MV-4-11 (cell line): ENCODE results near the gene AFTPH.

Experiments
- DNase-seq: peaks from one replicate; lab custom pipeline; 2025; lab: John Stamatoyannopoulos, UW

Gene AFTPH

DNA sequence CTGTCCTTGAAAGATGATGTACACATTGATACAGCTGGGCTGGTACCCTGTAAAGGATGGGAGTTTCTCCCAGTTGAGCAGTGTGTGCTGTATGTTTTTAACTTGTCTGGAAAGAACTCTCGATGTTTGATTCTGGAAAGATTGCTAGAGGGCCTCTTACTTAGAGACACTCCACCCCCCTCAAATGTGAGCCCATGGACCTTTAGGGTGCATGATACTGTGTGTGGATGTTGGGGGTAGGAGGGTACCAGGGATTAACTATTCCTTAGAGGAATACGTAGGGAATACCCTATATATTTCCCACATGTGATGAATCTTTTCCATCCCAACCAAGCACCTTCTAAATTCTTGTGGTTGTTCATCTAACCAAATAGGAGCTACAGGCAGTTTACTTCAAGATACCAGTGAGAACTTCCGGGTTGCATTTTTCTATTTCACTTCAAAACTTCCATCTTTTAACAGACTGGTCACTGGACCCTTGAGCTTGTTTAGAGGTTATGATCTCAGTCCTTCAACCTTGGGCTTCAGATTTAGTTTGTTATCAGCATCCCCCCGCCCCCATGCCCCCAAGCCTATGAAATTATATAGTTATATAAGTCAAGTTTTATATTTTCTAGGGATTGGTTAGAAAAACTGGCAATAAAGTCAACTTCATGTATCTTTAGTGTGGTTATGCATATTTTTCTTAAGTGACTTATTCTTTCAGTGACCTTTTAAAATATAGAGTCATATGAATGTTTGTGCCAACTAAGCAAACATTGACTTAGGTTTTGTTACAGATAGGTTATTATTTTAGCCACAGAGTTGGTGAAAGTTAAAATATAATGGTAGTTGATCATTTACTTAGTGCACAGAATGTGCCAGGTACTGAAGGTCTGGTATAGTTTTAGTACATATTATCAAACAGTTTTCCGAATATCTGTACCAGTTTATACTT lies 18.2 kb downstream of the AFTPH start:
- no peak for DNase-seq

- DNase-seq = no peak
These were observed 19.0 kb downstream of the AFTPH start for GRCh38 chr2:64543008-64543697.

DNA sequence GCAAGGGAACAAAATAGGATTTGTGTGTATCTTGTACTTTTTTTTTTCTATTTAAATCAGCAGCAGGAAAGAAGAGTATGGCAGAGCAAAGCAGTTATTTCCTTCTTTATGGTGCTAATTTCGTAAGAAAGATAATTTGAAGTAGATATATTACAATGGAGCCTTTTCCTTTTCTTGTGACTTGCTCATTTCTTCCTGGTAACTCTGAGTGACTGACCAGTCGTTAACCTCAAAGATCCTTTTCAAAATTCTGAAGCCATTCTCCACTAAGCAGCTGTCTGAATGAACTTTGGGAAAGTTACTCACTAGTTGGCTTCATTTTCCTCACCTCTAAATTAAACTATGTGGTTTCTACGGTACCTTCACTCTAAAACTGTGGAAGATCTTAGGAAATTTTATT lies 24.6 kb downstream of the AFTPH start:
- DNase-seq = peak; percentile 49

- DNase-seq = no peak
These were observed 25.9 kb downstream of the AFTPH start for GRCh38 chr2:64550042-64550441.

DNA sequence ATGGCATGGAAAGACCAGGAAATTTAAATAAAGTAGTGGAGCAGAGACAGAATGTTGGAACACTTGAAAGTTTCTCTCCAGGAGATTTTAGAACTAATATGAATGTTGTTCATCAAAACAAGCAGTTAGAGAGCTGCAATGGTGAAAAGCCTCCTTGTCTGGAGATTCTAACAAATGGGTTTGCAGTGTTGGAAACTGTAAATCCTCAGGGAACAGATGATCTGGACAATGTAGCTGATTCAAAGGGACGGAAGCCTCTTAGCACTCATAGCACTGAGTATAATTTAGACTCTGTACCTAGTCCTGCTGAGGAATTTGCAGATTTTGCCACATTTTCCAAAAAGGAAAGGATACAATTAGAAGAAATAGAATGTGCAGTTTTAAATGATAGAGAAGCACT lies 27.7 kb downstream of the AFTPH start:
- no peak for DNase-seq

DNA sequence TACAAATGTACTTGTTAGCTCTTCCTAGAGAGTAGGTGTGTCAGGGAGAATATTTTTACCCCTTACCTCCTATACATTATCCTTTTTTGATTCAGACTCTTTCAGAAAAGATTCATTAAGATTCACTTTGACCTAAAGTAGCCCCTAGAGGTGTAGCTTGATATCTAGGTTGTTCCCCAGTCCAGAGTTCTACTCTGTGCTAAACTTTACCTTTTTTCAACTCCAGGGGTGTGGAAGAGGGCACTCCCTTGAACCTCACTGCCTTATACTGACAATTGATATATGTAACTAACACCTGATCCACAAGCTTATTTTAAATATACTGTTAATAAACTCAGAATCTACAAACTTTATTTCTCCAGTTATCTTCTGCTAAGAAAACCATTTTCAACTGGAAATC lies 30.0 kb downstream of the AFTPH start:
- DNase-seq = no peak

DNA sequence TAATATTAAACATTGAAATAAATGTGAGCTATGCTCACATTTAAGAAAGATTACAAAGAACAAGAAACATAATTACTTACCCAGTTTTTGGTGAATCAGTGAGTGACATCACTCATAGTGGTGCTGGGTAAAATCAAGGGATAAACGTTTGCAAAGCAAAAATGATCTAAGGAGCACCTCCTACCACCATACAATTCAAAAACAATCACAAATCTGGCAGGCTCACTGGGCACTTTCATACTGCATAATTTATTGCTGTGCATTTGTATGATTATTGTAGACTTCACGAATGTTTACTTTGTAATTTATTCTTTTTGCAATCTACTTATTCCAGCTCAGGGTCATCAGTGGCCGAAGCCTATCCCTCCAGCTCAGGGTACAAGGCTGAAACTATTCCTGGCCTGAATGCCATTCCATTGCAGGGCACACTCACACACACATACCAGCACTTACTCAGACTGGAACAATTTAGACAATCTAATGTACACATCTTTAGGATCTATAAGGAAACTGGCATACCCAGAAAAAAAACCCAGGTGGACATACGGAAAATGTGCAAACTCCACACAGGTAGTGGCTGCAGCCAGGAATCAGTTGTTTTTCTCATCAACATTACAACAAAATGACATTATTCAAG lies 34.4 kb downstream of the AFTPH start:
- no peak for DNase-seq

DNA sequence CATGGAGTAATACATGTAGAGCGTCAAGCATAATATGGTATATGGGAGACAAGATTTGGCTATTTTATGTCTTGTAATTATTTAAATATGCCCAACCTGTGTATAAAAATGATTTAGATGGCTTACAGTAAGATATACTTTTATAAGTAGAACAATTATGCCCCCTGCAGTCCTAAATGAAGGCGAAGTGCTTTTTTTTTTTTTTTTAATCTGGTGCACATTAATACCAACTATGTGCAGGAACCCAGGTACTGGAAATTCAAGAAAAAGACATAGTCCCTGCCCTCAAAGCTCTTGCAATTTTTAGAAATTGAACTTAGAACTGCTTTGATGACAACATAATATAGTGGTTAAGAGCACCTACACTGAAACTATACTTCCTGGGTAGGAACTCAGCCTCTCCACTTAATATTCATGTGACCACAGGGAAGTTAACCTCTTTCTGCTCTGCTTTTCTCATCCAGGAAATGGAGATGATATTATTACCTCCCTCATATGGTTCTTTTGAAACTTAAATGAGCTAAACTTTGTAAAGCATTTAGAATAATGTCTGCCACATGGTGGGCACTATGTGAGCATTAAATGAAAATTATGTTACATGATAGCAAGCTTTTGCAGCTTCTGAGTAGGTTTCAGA lies 38.1 kb downstream of the AFTPH start:
- DNase-seq = peak; percentile 30

- no peak for DNase-seq
These were observed 39.4 kb downstream of the AFTPH start for GRCh38 chr2:64563436-64563938.

GRCh38 chr2:64565949-64566710 lies 42.0 kb downstream of the AFTPH start:
- DNase-seq = no peak

GRCh38 chr2:64567473-64567872 lies 43.3 kb downstream of the AFTPH start:
- no peak for DNase-seq

DNA sequence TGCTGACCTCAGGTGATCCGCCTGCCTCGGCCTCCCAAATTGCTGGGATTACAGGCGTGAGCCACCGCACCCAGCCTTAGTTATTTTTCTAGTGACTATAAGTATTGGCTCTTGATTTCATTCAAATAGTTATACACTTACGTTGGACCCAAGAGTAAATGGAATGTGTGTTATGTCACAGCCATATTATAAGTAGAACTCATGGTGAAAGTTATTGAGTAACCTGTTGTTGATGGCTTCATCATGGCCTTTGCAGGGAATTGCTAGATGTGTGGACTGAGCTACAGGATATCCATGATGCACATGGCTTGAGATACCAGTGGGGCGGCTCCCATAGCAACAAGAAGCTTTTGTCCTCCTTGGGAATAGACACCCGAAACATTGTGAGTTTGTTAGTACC lies 44.7 kb downstream of the AFTPH start:
- no peak for DNase-seq

DNA sequence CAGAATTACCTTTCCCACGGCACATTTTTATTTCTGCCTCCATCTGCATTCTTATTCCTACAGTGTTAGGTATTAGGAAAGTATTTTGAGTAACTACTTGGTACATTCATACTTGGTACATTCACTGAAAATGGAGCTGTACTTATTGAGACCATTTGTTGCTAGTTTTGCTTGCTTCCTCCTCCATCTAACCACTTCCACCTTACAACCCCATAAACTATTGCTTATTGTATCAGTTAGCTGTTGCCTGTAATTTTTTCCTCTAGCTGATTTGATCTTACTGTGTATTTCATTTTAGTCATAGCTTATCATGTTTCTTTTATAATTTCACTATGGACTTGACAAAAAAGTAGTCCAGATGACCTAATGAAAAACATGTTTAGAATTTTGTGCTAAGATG lies 50.7 kb downstream of the AFTPH start:
- peak; percentile 24 for DNase-seq

DNA sequence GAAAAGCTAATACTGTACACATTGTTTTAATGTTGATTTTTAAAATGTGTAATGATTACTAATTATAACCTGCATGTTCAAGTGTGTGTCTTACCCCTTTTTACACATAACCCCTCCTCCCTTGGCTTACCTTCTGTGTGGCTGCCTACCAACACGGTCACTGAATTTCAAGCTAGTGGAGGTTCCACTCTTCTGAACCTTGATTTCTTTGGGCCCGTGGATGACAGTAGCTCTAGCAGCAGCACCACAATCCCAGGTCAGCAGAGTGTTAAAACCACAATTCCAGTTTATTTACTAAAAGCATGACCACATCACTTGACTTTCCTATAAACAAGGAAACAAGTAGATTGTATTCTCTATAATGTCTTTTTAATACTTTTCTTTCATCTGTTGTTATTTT lies 56.9 kb downstream of the AFTPH start:
- DNase-seq = no peak

DNA sequence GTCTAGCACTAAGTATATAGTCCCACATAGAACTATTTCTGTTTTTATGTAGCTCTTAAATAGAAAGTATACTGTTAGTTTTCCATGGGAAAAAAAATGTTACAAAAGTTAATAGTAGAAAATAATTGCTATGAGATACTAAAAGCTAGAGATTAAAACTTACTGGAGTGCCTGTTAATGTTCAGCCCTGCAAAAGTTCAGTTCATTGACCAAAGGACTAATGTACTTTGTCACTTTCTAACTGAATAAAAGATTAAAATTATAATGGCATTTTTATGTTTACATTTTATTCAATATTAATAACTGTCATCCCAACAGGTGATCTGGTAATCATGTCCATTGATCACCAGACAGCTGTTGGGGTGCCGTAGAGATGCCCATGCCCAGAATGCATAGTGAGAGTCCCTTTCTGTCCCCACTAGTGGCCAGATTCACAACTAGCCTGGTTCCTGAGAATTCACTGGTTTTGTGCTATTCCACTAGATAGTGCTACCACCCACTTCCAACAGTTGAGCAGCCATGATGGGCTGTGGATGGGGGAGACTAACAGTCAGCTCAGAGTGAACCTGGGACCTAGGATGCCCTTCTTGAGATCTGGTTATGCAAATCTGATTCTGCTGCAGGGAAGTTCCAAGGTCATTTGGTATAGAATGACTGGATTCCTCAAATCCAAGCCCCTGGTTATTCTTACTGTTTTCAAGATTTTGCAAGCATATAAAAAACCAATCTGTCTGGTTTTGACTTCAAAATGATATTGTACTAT lies 57.8 kb downstream of the AFTPH start:
- DNase-seq = no peak

- no peak for DNase-seq
These were observed 58.7 kb downstream of the AFTPH start for GRCh38 chr2:64582774-64583340.

DNA sequence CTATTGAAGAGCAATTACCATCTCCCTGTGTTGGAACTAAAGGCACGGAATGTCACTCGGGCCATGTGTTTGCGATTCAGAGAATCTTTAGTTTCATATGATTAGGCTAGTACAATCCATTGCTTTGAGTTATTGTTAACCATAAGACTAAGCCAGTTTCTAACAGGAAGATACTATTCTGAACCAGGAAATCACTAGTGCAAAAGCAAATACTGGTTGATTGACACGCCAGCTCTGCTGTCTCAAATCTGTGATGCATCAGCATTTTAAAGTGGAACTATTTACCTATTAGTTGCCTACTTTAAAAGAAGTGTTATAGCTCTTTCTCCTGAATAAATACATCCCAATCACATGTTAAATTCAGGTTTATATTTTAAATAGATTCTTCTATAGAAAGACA lies 61.9 kb downstream of the AFTPH start:
- no peak for DNase-seq

- peak; percentile 42 for DNase-seq
These were observed 62.9 kb downstream of the AFTPH start for GRCh38 chr2:64586883-64587481.

DNA sequence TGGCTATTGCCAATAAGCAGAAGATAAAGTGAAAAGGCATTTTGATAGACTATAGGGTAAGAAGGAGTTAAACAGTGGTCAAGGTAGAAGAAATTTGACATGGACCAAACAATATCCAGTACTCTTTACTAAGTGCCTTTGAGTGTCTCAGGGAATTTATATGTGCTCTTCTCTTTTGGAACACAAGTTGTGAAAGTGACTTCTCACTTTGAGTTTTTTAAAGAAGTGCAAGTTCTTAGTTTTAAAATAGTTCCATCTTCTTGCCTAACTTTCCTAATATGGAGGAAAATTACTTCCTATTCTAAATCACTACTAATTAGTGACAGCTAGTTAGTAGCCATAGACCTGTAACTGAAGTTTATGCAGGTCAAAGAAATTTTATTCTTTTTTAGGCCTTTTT lies 63.4 kb downstream of the AFTPH start:
- peak; percentile 52 for DNase-seq

DNA sequence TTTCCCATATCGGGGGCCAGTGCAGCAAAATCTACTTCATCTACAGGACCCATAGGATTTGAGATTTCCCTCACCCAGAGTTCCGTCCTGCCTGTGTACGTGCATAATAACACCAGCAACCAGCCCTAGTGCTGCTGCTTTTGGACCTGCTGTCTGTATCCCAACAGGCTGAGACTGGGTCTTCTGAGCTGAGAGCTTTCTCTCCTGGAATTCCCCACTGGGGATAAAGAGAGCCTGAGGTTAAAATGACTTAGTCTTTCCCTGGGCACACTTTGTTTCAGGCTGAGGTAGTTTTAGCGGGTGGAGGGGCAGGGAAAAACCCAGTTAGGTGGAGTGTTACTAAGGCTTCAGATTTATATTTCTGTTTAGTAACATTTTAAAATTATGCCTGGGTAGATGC lies 67.1 kb downstream of the AFTPH start:
- DNase-seq = no peak
